Heart right ventricle (tissue), 16 donors: ENCODE results near the gene PTPN9. TPM values are rescaled to one million over a fixed set of nuclear protein-coding genes. Genes with fewer than 3 reads are reported as not detected.
A peak's percentile ranks its signal among the peaks of the same experiment; 100 is the strongest.

Source experiments
- ATAC-seq, 8 donors: fragments of 200-7000 bp; cut with Tn5 transposase; one replicate each; pipeline ENCODE4 v1.9.1; 2020; ENCODE audit warnings: mild to moderate bottlenecking in 8 of 8, moderate library complexity in 8 of 8, moderate number of reproducible peaks in 1 of 8
- DNase-seq, 2 donors: peaks; one replicate each; pipeline ENCODE4 v3.0.0-alpha.2; 2020
- H3K27ac ChIP-seq, 10 donors: fragments of 200-600 bp; sonication (generic) in 2 of 10; one replicate each; pipeline versions ENCODE4 v1.5.0 to v1.8.0; 2020 to 2022; ENCODE audit warnings: mild to moderate bottlenecking in 3 of 10
- H3K27me3 ChIP-seq, 7 donors: fragments of 200-600 bp; one replicate each; pipeline ENCODE4 v1.8.0; 2021 to 2022; ENCODE audit warnings: mild to moderate bottlenecking in 2 of 7
- H3K36me3 ChIP-seq, 9 donors: fragments of 200-600 bp; sonication (generic) in 1 of 9; one replicate each; pipeline versions ENCODE4 v1.5.0 to v1.8.0; 2020 to 2022; ENCODE audit warnings: mild to moderate bottlenecking in 2 of 9
- H3K4me1 ChIP-seq, 9 donors: fragments of 200-600 bp; sonication (generic) in 1 of 9; one replicate each; pipeline versions ENCODE4 v1.5.0 to v1.8.0; 2020 to 2022; ENCODE audit warnings: mild to moderate bottlenecking in 4 of 9
- H3K4me3 ChIP-seq, 10 donors: fragments of 200-600 bp; sonication (generic) in 2 of 10; one replicate each; pipeline versions ENCODE4 v1.5.0 to v1.8.0; 2020 to 2022; ENCODE audit warnings: mild to moderate bottlenecking in 7 of 10, moderate library complexity in 2 of 10
- H3K9me3 ChIP-seq, 11 donors: fragments of 200-600 bp in 10 of 11; sonication (generic) in 2 of 11; one replicate each; pipeline versions ENCODE4 v1.5.0 to v1.8.0; 2013 to 2022; ENCODE audit warnings: mild to moderate bottlenecking in 2 of 11, control low read depth in 1 of 11, moderate library complexity in 1 of 11
- CTCF ChIP-seq, 9 donors: fragments of 200-600 bp; sonication (generic) in 2 of 9; IDR thresholded peaks; one replicate each; pipeline versions ENCODE4 v1.5.0 to v1.8.0; 2021 to 2022; ENCODE audit warnings: antibody characterized with exemption in 9 of 9, mild to moderate bottlenecking in 5 of 9, moderate library complexity in 1 of 9
- WGBS, 2 donors: extraction: QIAGEN DNeasy Blood & Tissue Kit; methylation state at CpG; one replicate each; pipeline ENCODE4 v1.1.7; 2013; ENCODE audit warnings: inconsistent platforms in 1 of 2; 5-methylcytosine and 5-hydroxymethylcytosine counted together
- intact Hi-C, 10 donors: fragments of 100-400 bp; cut with DNase I; formaldehyde crosslinking; loops; one replicate each; pipeline versions ENCODE4 v1.11.1 to v1.14.2; 2022
- polyA plus RNA-seq, 2 donors: library from polyadenylated mRNA; stranded (reverse); fragments of 200-250 nt; gene quantifications; one replicate each; pipeline ENCODE4 v1.2.3, GENCODE V29; 2013
- total RNA-seq, 10 donors: library from RNA; stranded (reverse); fragmentation: NEBNext Ultra II Directional in 3 of 10; extraction: Animal tissue kit (Norgen Biotek cat#: 25700) in 3 of 10; gene quantifications; one replicate each; pipeline versions ENCODE4 v1.2.1 to v1.2.4, GENCODE V29; 2021 to 2023
- donor health status: Arrhythmogenic right ventricular cardiomyopathy.
- donor health status: ischemic (EF 13 %, LVEDD 7.1; RV severe dilation, severe dysfunction).
- donor health status: healthy with polysubstance abuse.
- donor health status: DM: no; HTN: yes; CAD: no.
- donor health status: DM: no; HTN: no; CAD: no.
- donor health status: ischemic (EF 25% LVEDD 6.9; RV normal size, moderate dysfunction).
- donor health status: ischemic (EF 25% LVEDD 5.7; RV mildly dilated, moderate dysfunction).
- donor health status: healthy.
- donor health status: DM: yes; HTN: yes; CAD: no.
- donor health status: Ischemic cardiomyopathy.
- donor health status: ischemic (EF 35%, LVEDD 5.7; RV mildly dilated, moderate dysfunction).
- donor health status: nonischemic (EF 11% LVEDD 7.7; RV severe dilation, severe dysfunction).
- donor health status: DM: yes; HTN: yes; CAD: no.
- donor health status: PGD.
- donor health status: ischemic (EF 29% LVEDD 5.4; RV normal size, mild dysfunction).
- donor health status: nonischemic (EF 23%, LVEDD 6.1; RV moderate dilation, normal function).

Gene PTPN9
- total and polyA plus RNA-seq, 12 donors = 2.0 to 11.0 (median 8.0) TPM

GRCh38 chr15:75430259-75430658, 148.9 kb downstream of the PTPN9 start:
- peaks cover 0 to 60% (median 9%) of the 10 kb centered on the region in 9 donors for H3K36me3 ChIP-seq
- DNase-seq (no peak), ATAC-seq (no peak)
- no peak overlapping the region for H3K4me3 ChIP-seq
- peaks cover 0 to 18% (median 0%) of the 10 kb centered on the region in 9 donors for H3K4me1 ChIP-seq
- H3K9me3 ChIP-seq = no peaks in the 10 kb centered on the region
- WGBS, 2 donors = 93 to 94% methylated on average over 7 of the region's 7 CpGs
- intact Hi-C loops = no loop called here
- no peak for TF ChIP-seq CTCF (IDR thresholded peaks at IDR 0.05)
- H3K27ac ChIP-seq = no peak overlapping the region
- H3K27me3 ChIP-seq = no peaks in the 10 kb centered on the region

GRCh38 chr15:75428152-75428551, 151.0 kb downstream of the PTPN9 start:
- peaks cover 0 to 18% (median 0%) of the 10 kb centered on the region in 9 donors for H3K4me1 ChIP-seq
- no peak for ATAC-seq
- WGBS, 2 donors = 84 to 95% methylated on average over 3 of the region's 3 CpGs
- no peaks in the 10 kb centered on the region for H3K9me3 ChIP-seq
- H3K4me3 ChIP-seq = no peak overlapping the region
- no peaks in the 10 kb centered on the region for H3K27me3 ChIP-seq
- H3K27ac ChIP-seq = no peak overlapping the region
- intact Hi-C loops = no loop called here
- peaks cover 0 to 72% (median 12%) of the 10 kb centered on the region in 9 donors for H3K36me3 ChIP-seq
- no peak for TF ChIP-seq CTCF (IDR thresholded peaks at IDR 0.05)
- DNase-seq = no peak

GRCh38 chr15:75425966-75426500, 153.1 kb downstream of the PTPN9 start:
- no peak overlapping the region for H3K4me3 ChIP-seq
- H3K9me3 ChIP-seq = no peaks in the 10 kb centered on the region
- H3K36me3 ChIP-seq = peaks cover 0 to 93% (median 22%) of the 10 kb centered on the region in 9 donors
- DNase-seq (no peak), ATAC-seq (no peak)
- WGBS, 2 donors = 69 to 72% methylated on average over 3 of the region's 3 CpGs
- peak overlapping the region in 1 of 10 donors; percentile 4 for H3K27ac ChIP-seq
- H3K27me3 ChIP-seq = no peaks in the 10 kb centered on the region
- intact Hi-C loops = no loop called here
- H3K4me1 ChIP-seq = peaks cover 0 to 10% (median 0%) of the 10 kb centered on the region in 9 donors
- no peak for TF ChIP-seq CTCF (IDR thresholded peaks at IDR 0.05)

- Histone ChIP-seq H3K27me3 (no peaks in the 10 kb centered on the region), H3K9me3 (no peaks in the 10 kb centered on the region), H3K27ac (no peak overlapping the region), H3K36me3 (peaks cover 0 to 97% (median 15%) of the 10 kb centered on the region in 9 donors), H3K4me1 (peaks cover 0 to 9% (median 0%) of the 10 kb centered on the region in 9 donors), H3K4me3 (no peak overlapping the region)
- no peak for ATAC-seq
- no peak for DNase-seq
- no peak for TF ChIP-seq CTCF (IDR thresholded peaks at IDR 0.05)
- 95 to 97% methylated on average over 5 of the region's 5 CpGs for WGBS, 2 donors
- intact Hi-C loops = no loop called here
Observed at GRCh38 chr15:75422554-75422953, 156.6 kb downstream of the PTPN9 start.
